BJ (cell line): Measurements from ENCODE around the gene ARID5B. TPM values are rescaled to one million over a fixed set of nuclear protein-coding genes. Genes with fewer than 3 reads are reported as not detected.
A peak's percentile ranks its signal among the peaks of the same experiment; 100 is the strongest.

Experiments used
- CTCF ChIA-PET: fragments of 350-600 bp; formaldehyde crosslinking; extraction: SDS; loops from one replicate; lab custom pipeline; 2021; ENCODE audit warnings: antibody characterized with exemption, inconsistent platforms; lab: Yijun Ruan, JAX
- POLR2A ChIA-PET: fragments of 300-600 bp; sonication (Branson Sonifier 250); formaldehyde crosslinking; extraction: SDS; loops from one replicate; lab custom pipeline; 2021; ENCODE audit warnings: antibody characterized with exemption; lab: Charles Lee
- DNase-seq: peaks from one replicate; pipeline ENCODE4 v3.0.0-alpha.2; 2011; ENCODE audit warnings: low read depth
- H3K27me3 ChIP-seq: 2 replicates; pipeline ENCODE4 v1.6.0; 2011; ENCODE audit warnings: low read length; ENCODE audit not compliant: control insufficient read depth, insufficient read depth
- H3K36me3 ChIP-seq: 2 replicates; pipeline ENCODE4 v1.5.1; 2011; ENCODE audit warnings: low read length; ENCODE audit not compliant: control insufficient read depth, insufficient read depth
- H3K4me3 ChIP-seq: 2 replicates; pipeline ENCODE4 v1.5.1; 2011; ENCODE audit warnings: low read depth, mild to moderate bottlenecking, control low read depth, low read length
- polyA plus RNA-seq: library from polyadenylated mRNA; depleted of rRNA; stranded (reverse); fragments of >200 nt; gene quantifications from 2 replicates; pipeline ENCODE4 v1.2.3, GENCODE V29; 2011
- TF ChIP-seq, protein P1 (sequence below): IDR thresholded peaks from 2 replicates; pipeline ENCODE4 v1.5.1; 2011; ENCODE audit warnings: low read depth, mild to moderate bottlenecking, control low read depth, inconsistent platforms, low read length, moderate library complexity; ENCODE audit not compliant: insufficient read depth

The ARID5B gene
- polyA plus RNA-seq, 1 experiment: 73.8 TPM

DNA sequence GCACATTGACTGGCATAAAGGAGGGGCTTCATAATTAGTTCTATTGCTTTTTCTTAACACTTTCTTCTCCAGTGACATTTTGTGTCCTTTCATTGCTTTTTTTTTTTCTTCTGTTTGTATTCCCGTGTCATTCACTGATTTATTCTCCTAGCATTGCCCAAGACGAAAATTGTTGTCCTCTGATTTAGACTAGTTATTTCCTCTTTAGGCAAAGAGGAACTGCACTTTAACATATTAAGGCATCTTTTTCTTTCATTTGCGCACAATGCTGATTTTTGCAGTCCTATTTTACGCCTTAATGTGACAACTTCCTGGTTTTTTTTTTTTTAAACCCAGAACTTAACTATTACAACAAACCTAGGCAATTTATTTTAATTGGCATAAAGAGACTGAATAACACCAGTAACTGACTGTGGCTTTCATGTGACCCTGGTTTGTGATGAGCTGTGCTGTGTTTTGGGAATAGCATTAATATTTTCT, 39.7 kb downstream of the ARID5B start:
- Histone ChIP-seq H3K4me3 (no peak overlapping the region), H3K27me3 (no peaks in the 10 kb centered on the region), H3K36me3 (peaks cover 2% of the 10 kb centered on the region)
- ChIA-PET CTCF (interaction anchor here (1.0 kb wide), 1 partner anchor 82 kb away, joined by 3 read pairs; no protein-coding TSS in a partner anchor), POLR2A (no interaction called here)
- no peak for DNase-seq
- TF ChIP-seq, protein P1, sequence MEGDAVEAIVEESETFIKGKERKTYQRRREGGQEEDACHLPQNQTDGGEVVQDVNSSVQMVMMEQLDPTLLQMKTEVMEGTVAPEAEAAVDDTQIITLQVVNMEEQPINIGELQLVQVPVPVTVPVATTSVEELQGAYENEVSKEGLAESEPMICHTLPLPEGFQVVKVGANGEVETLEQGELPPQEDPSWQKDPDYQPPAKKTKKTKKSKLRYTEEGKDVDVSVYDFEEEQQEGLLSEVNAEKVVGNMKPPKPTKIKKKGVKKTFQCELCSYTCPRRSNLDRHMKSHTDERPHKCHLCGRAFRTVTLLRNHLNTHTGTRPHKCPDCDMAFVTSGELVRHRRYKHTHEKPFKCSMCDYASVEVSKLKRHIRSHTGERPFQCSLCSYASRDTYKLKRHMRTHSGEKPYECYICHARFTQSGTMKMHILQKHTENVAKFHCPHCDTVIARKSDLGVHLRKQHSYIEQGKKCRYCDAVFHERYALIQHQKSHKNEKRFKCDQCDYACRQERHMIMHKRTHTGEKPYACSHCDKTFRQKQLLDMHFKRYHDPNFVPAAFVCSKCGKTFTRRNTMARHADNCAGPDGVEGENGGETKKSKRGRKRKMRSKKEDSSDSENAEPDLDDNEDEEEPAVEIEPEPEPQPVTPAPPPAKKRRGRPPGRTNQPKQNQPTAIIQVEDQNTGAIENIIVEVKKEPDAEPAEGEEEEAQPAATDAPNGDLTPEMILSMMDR: no peak

DNA sequence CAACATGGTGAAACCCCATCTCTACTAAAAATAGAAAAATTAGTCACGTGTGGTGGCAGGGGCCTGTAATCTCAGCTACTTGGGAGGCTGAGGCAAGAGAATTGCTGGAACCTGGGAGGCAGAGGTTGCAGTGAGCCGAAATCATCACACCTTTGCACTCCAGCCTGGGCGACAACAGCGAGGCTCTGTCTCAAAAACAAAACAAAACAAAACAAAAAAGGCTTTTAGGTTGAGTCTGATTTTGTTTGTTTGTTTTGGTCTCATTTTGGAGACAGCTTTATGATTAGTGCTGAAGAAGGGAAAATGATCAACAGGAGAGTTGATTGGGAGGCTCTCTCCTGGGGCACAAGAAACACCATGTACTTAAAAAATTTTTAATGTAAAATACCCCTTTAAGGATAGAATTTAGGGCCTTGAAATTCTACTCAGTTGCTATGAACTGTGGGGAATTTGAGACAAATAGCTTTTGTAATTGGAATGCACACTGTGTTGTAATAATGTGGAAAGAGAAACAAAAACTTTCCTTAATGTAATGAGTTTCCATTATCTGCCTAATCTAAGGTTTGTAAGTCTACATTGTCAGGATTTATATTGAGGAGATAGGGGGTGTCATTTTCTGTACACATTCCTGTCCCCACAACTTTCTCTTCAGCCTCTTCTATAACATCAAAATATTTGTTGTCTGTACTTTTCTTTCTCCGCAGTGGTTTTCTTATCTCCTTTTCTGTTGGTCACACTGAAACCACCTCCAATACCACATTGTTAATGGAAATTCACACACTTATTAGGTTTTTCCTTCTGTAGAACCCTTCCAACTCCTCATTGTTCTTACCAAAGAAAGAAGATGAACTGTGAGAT, 41.3 kb downstream of the ARID5B start:
- CTCF ChIA-PET: interaction anchor here (1.0 kb wide), 2 partner anchors 80 to 192 kb away, joined by 3 to 4 read pairs; no protein-coding TSS in a partner anchor
- peak; percentile 39 for DNase-seq
- TF ChIP-seq, protein P1: no peak
- H3K4me3 ChIP-seq: no peak overlapping the region
- H3K36me3 ChIP-seq: peaks cover 2% of the 10 kb centered on the region
- H3K27me3 ChIP-seq: no peaks in the 10 kb centered on the region
- POLR2A ChIA-PET: interaction anchor here (0.5 to 0.6 kb wide), 2 partner anchors 50 to 67 kb away, joined by 3 to 6 read pairs; no protein-coding TSS in a partner anchor

DNA sequence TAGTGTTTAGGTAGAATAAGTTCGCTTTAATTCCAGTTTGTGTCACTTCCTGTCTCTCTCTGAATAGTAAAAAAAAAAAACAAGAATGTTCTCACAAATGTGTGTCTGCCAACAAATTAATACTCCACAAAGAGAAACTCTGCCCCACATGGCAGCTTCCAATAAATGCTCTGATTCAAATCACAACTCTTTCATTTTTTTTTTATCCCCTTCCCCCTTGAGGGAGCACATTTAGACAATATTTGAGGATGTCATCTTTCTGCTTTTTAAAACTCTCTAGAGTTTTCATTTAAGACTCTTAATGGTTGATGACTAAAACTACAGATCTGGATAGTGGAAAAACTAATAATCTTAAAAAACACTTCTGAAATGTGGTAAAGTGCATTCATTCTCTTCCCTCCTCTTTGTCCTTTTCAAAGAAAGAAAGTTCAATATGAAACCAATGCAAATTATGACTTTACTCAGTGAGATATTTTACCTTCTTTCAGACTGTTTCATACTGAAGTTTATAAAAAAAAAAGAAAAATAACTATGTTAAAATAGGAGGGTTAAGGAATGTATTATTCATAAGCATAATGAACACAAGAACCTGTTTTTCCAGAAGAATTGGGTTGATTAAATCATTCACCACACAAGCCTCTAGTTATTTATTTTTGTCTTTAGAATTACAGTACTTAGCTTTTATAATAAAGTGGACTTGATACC, 42.3 kb downstream of the ARID5B start:
- H3K36me3 ChIP-seq: peaks cover 2% of the 10 kb centered on the region
- TF ChIP-seq, protein P1: no peak; the same call in 1 of the 2 replicates
- CTCF ChIA-PET: interaction anchor here (0.6 kb wide), 1 partner anchor 9 kb away, joined by 4 read pairs; no protein-coding TSS in a partner anchor
- H3K27me3 ChIP-seq: no peaks in the 10 kb centered on the region
- DNase-seq: no peak
- POLR2A ChIA-PET: interaction anchor here (0.5 to 0.6 kb wide), 2 partner anchors 49 to 84 kb away, joined by 3 to 6 read pairs; no protein-coding TSS in a partner anchor
- H3K4me3 ChIP-seq: no peak overlapping the region

DNA sequence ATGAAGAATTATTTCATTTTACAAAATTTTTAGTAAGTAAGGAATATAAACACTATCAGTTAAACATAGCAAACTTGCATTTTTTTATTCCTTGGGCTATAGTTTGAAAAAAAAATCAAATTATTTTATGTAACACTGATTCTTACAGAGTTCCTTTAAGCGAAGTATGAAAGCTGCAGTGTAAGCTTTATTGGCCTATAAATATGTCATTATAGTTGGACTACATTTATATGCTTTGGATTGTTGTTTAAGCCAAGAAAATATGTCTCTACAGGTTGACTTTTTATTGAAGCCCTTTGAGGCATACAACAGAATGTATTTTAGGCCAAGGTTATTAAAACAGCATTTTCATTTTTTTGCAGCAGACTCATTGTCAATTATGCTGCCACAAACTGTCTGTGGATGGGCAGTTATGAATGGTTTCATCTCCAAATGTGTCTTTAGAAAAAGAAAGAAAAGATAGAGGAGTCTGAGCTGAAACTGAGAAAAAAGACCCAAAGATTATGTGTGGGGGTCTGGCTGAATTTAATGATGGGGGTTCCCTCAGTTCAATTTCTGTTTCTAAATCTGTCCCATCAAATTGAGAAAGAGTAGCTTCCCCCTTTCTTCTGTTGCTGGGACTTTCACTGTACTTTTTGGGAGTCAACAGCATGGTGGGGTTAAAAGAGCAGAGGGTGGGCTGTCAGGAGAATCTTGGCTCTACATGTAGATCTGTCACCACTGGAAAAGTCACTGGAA, 43.1 kb downstream of the ARID5B start:
- CTCF ChIA-PET: interaction anchor here (0.6 to 1.4 kb wide), 4 partner anchors 8 to 257 kb away, joined by 3 to 4 read pairs (median 4); no protein-coding TSS in a partner anchor
- POLR2A ChIA-PET: interaction anchor here (0.5 kb wide), 1 partner anchor 84 kb away, joined by 3 read pairs; no protein-coding TSS in a partner anchor
- TF ChIP-seq, protein P1: no peak
- H3K27me3 ChIP-seq: no peaks in the 10 kb centered on the region
- H3K36me3 ChIP-seq: peaks cover 2% of the 10 kb centered on the region
- no peak overlapping the region for H3K4me3 ChIP-seq
- DNase-seq: no peak
